GM23338 (cell line): ENCODE results near the gene CTNND2. TPM values are rescaled to one million over a fixed set of nuclear protein-coding genes. Genes with fewer than 3 reads are reported as not detected.

Experiments used
- ATAC-seq: fragments of 200-7000 bp; cut with Tn5 transposase; 3 replicates; pipeline ENCODE4 v1.9.1; 2020
- DNase-seq: peaks from one replicate; pipeline ENCODE4 v3.0.0-alpha.2; 2015; ENCODE audit warnings: low spot score
- H2AFZ ChIP-seq: fragments of 200-600 bp; sonication (generic); 2 replicates; pipeline ENCODE4 v1.8.0; 2016; ENCODE audit warnings: antibody characterized with exemption, mild to moderate bottlenecking, moderate library complexity
- H3F3A ChIP-seq: fragments of 200-600 bp; sonication (generic); replicated peaks from 2 replicates; pipeline ENCODE4 v1.8.0; 2017; ENCODE audit warnings: antibody characterized with exemption, mixed run types, low read depth
- H3K27ac ChIP-seq: fragments of 200-600 bp; sonication (generic); 2 replicates; pipeline ENCODE4 v1.6.1; 2016; ENCODE audit warnings: low read depth
- H3K27me3 ChIP-seq: fragments of 200-600 bp; sonication (generic); 2 replicates; pipeline ENCODE4 v1.8.0; 2016; ENCODE audit warnings: mild to moderate bottlenecking, mixed run types, moderate library complexity; ENCODE audit not compliant: insufficient read depth
- H3K36me3 ChIP-seq: fragments of 200-600 bp; sonication (generic); 2 replicates; pipeline ENCODE4 v1.8.0; 2016; ENCODE audit warnings: mild to moderate bottlenecking; ENCODE audit not compliant: insufficient read depth
- H3K4me1 ChIP-seq: fragments of 200-600 bp; sonication (generic); 2 replicates; pipeline ENCODE4 v1.8.0; 2016; ENCODE audit warnings: mild to moderate bottlenecking, moderate library complexity; ENCODE audit not compliant: insufficient read depth
- H3K4me2 ChIP-seq: fragments of 200-600 bp; sonication (generic); 2 replicates; pipeline ENCODE4 v1.7.1; 2017; ENCODE audit warnings: mixed run types
- H3K4me3 ChIP-seq: fragments of 200-600 bp; sonication (generic); 2 replicates; pipeline ENCODE4 v1.6.1; 2016; ENCODE audit warnings: mixed run types
- H3K79me2 ChIP-seq: fragments of 200-600 bp; sonication (generic); replicated peaks from 2 replicates; pipeline ENCODE4 v1.8.0; 2017; ENCODE audit warnings: mild to moderate bottlenecking; ENCODE audit not compliant: insufficient read depth
- H3K9me2 ChIP-seq: fragments of 200-600 bp; sonication (generic); 2 replicates; pipeline ENCODE4 v1.8.0; 2017; ENCODE audit not compliant: insufficient read depth
- H4K20me1 ChIP-seq: fragments of 200-600 bp; sonication (generic); replicated peaks from 2 replicates; pipeline ENCODE4 v1.8.0; 2017; ENCODE audit warnings: mild to moderate bottlenecking; ENCODE audit not compliant: insufficient read depth
- H3K27ac Mint-ChIP-seq: 2 replicates; pipeline ENCODE4 v1.8.0; 2020; ENCODE audit warnings: inconsistent platforms, mild to moderate bottlenecking, moderate library complexity, mixed read lengths
- H3K27me3 Mint-ChIP-seq: 3 replicates; pipeline ENCODE4 v1.8.0; 2022; ENCODE audit warnings: low read depth, mild to moderate bottlenecking, moderate library complexity, mixed read lengths, inconsistent platforms; ENCODE audit not compliant: insufficient read depth, poor library complexity
- H3K36me3 Mint-ChIP-seq: 3 replicates; pipeline ENCODE4 v1.8.0; 2021; ENCODE audit warnings: low read depth, mild to moderate bottlenecking, inconsistent platforms, moderate library complexity, mixed read lengths
- H3K4me1 Mint-ChIP-seq: 3 replicates; pipeline ENCODE4 v1.8.0; 2020; ENCODE audit warnings: mild to moderate bottlenecking, inconsistent platforms, mixed read lengths
- H3K4me3 Mint-ChIP-seq: 3 replicates; pipeline ENCODE4 v1.8.0; 2021; ENCODE audit warnings: moderate library complexity, mild to moderate bottlenecking, inconsistent platforms, mixed read lengths
- H3K9me3 Mint-ChIP-seq: 3 replicates; pipeline ENCODE4 v1.8.0; 2020; ENCODE audit warnings: moderate library complexity, mild to moderate bottlenecking, inconsistent platforms, mixed read lengths
- CREB1 ChIP-seq: fragments of 250-450 bp; sonication (Bioruptor Pico); IDR thresholded peaks from 2 replicates; pipeline ENCODE4 v1.5.0; 2020; ENCODE audit warnings: low read depth, mild to moderate bottlenecking, moderate library complexity
- ETS1 ChIP-seq: IDR thresholded peaks from 2 replicates; pipeline ENCODE4 v1.6.1; 2016; ENCODE audit warnings: antibody characterized with exemption
- EZH2 ChIP-seq: fragments of 200-600 bp; sonication (generic); IDR thresholded peaks from one replicate; pipeline ENCODE4 v1.8.0; 2017; ENCODE audit warnings: antibody characterized with exemption, mild to moderate bottlenecking, low read depth; ENCODE audit not compliant: unreplicated experiment
- EZH2phosphoT487 ChIP-seq: fragments of 200-600 bp; sonication (generic); IDR thresholded peaks from one replicate; pipeline ENCODE4 v1.8.1; 2018; ENCODE audit warnings: antibody characterized with exemption; ENCODE audit not compliant: unreplicated experiment
- JUNB ChIP-seq: IDR thresholded peaks from one replicate; pipeline ENCODE4 v1.6.1; 2016; ENCODE audit warnings: antibody characterized with exemption; ENCODE audit not compliant: unreplicated experiment
- NANOG ChIP-seq: IDR thresholded peaks from 2 replicates; pipeline ENCODE4 v1.6.1; 2016; ENCODE audit warnings: antibody characterized with exemption, borderline replicate concordance
- POLR2AphosphoS5 ChIP-seq: IDR thresholded peaks from 2 replicates; pipeline ENCODE4 v1.6.1; 2016; ENCODE audit warnings: antibody characterized with exemption, low read depth
- REST ChIP-seq: IDR thresholded peaks from one replicate; pipeline ENCODE4 v1.6.1; 2018; ENCODE audit warnings: antibody characterized with exemption; ENCODE audit not compliant: unreplicated experiment
- STAT1 ChIP-seq: IDR thresholded peaks from one replicate; pipeline ENCODE4 v1.6.1; 2016; ENCODE audit warnings: antibody characterized with exemption; ENCODE audit not compliant: unreplicated experiment
- ZNF114 ChIP-seq: fragments of 250-450 bp; sonication (Bioruptor Pico); IDR thresholded peaks from 2 replicates; pipeline ENCODE4 v1.5.0; 2020; ENCODE audit warnings: mild to moderate bottlenecking, moderate library complexity
- ZNF331 ChIP-seq: fragments of 250-450 bp; sonication (Bioruptor Pico); IDR thresholded peaks from 2 replicates; pipeline ENCODE4 v1.5.0; 2020; ENCODE audit warnings: low read depth, mild to moderate bottlenecking, moderate library complexity
- polyA plus RNA-seq: library from polyadenylated mRNA; unstranded; fragments of >200 nt; fragmentation: Nextera tagmentation; extraction: Ambion mirVana; gene quantifications from 2 replicates; pipeline ENCODE4 v1.2.1, GENCODE V29; 2016
- total RNA-seq: library from RNA; depleted of rRNA; stranded (reverse); fragments of >200 nt; shearing (Covaris generic); gene quantifications from 2 replicates; pipeline ENCODE4 v1.2.3, GENCODE V29; 2014
- TF ChIP-seq, protein P1 (sequence below): fragments of 250-450 bp; sonication (Bioruptor Pico); IDR thresholded peaks from 2 replicates; pipeline ENCODE4 v1.5.0; 2020; ENCODE audit warnings: mild to moderate bottlenecking, moderate library complexity
- TF ChIP-seq, protein P2 (sequence below), 2 experiments: fragments of 200-600 bp in 1 of 2; sonication (generic) in 1 of 2; conservative IDR thresholded peaks; 2 replicates each; pipeline versions ENCODE4 v1.5.1 to v1.6.1; 2016 to 2017; ENCODE audit warnings: antibody characterized with exemption in 2 of 2, low read depth in 2 of 2, mild to moderate bottlenecking in 2 of 2, moderate library complexity in 1 of 2

Gene CTNND2
- total and polyA plus RNA-seq, 2 experiments from 2014 or later: 5.1 to 7.0 TPM

DNA sequence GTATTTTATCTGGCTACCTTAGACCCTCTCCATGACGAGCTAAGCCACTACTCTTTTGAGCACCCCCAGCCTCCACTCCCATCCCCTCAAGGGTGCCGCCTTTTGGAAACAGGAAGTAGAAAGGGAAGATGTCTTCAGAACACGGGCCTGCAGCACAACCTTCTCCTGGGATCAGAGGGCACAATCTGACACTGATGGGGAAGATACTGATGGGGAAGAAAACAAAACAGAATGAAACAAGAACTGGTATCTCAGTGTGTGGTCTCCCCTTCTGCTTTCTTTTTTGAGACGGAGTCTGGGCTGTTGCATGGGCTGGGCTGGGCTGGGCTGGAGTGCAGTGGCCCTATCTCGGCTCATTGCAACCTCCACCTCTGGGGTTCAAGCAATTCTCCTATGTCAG, 603.5 kb downstream of the CTNND2 start:
- Mint-ChIP-seq H3K27ac (no peak overlapping the region), H3K36me3 (no peaks in the 10 kb centered on the region), H3K9me3 (no peaks in the 10 kb centered on the region), H3K27me3 (no peaks in the 10 kb centered on the region), H3K4me1 (no peaks in the 10 kb centered on the region; the same call in 2 of the 3 replicates), H3K4me3 (no peak overlapping the region)
- H3K9me2 ChIP-seq: 0 out of 2 replicates have a peak, but pooled peaks cover 4% of the 10 kb centered on the region
- no peak overlapping the region for H3K27ac ChIP-seq
- no peaks in the 10 kb centered on the region for H3F3A ChIP-seq
- H2AFZ ChIP-seq: no peak overlapping the region
- TF ChIP-seq EZH2phosphoT487 (no peak), POLR2AphosphoS5 (no peak), EZH2 (no peak), ZNF331 (CRISPR knock-in tag) (no peak), CREB1 (CRISPR knock-in tag) (no peak), REST (no peak), JUNB (no peak), STAT1 (no peak), NANOG (no peak), ETS1 (no peak), ZNF114 (no peak)
- TF ChIP-seq, protein P1, sequence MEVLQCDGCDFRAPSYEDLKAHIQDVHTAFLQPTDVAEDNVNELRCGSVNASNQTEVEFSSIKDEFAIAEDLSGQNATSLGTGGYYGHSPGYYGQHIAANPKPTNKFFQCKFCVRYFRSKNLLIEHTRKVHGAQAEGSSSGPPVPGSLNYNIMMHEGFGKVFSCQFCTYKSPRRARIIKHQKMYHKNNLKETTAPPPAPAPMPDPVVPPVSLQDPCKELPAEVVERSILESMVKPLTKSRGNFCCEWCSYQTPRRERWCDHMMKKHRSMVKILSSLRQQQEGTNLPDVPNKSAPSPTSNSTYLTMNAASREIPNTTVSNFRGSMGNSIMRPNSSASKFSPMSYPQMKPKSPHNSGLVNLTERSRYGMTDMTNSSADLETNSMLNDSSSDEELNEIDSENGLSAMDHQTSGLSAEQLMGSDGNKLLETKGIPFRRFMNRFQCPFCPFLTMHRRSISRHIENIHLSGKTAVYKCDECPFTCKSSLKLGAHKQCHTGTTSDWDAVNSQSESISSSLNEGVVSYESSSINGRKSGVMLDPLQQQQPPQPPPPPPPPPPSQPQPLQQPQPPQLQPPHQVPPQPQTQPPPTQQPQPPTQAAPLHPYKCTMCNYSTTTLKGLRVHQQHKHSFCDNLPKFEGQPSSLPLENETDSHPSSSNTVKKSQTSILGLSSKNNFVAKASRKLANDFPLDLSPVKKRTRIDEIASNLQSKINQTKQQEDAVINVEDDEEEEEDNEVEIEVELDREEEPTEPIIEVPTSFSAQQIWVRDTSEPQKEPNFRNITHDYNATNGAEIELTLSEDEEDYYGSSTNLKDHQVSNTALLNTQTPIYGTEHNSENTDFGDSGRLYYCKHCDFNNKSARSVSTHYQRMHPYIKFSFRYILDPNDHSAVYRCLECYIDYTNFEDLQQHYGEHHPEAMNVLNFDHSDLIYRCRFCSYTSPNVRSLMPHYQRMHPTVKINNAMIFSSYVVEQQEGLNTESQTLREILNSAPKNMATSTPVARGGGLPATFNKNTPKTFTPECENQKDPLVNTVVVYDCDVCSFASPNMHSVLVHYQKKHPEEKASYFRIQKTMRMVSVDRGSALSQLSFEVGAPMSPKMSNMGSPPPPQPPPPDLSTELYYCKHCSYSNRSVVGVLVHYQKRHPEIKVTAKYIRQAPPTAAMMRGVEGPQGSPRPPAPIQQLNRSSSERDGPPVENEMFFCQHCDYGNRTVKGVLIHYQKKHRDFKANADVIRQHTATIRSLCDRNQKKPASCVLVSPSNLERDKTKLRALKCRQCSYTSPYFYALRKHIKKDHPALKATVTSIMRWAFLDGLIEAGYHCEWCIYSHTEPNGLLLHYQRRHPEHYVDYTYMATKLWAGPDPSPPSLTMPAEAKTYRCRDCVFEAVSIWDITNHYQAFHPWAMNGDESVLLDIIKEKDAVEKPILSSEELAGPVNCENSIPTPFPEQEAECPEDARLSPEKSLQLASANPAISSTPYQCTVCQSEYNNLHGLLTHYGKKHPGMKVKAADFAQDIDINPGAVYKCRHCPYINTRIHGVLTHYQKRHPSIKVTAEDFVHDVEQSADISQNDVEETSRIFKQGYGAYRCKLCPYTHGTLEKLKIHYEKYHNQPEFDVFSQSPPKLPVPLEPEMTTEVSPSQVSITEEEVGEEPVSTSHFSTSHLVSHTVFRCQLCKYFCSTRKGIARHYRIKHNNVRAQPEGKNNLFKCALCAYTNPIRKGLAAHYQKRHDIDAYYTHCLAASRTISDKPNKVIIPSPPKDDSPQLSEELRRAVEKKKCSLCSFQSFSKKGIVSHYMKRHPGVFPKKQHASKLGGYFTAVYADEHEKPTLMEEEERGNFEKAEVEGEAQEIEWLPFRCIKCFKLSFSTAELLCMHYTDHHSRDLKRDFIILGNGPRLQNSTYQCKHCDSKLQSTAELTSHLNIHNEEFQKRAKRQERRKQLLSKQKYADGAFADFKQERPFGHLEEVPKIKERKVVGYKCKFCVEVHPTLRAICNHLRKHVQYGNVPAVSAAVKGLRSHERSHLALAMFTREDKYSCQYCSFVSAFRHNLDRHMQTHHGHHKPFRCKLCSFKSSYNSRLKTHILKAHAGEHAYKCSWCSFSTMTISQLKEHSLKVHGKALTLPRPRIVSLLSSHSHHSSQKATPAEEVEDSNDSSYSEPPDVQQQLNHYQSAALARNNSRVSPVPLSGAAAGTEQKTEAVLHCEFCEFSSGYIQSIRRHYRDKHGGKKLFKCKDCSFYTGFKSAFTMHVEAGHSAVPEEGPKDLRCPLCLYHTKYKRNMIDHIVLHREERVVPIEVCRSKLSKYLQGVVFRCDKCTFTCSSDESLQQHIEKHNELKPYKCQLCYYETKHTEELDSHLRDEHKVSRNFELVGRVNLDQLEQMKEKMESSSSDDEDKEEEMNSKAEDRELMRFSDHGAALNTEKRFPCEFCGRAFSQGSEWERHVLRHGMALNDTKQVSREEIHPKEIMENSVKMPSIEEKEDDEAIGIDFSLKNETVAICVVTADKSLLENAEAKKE (CRISPR knock-in tag): no peak
- TF ChIP-seq, protein P2, sequence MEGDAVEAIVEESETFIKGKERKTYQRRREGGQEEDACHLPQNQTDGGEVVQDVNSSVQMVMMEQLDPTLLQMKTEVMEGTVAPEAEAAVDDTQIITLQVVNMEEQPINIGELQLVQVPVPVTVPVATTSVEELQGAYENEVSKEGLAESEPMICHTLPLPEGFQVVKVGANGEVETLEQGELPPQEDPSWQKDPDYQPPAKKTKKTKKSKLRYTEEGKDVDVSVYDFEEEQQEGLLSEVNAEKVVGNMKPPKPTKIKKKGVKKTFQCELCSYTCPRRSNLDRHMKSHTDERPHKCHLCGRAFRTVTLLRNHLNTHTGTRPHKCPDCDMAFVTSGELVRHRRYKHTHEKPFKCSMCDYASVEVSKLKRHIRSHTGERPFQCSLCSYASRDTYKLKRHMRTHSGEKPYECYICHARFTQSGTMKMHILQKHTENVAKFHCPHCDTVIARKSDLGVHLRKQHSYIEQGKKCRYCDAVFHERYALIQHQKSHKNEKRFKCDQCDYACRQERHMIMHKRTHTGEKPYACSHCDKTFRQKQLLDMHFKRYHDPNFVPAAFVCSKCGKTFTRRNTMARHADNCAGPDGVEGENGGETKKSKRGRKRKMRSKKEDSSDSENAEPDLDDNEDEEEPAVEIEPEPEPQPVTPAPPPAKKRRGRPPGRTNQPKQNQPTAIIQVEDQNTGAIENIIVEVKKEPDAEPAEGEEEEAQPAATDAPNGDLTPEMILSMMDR (conservative IDR thresholded peaks at IDR 0.05; ENCODE audit: low read depth in 2 of 2): no peak
- H3K27me3 ChIP-seq: no peaks in the 10 kb centered on the region
- no peaks in the 10 kb centered on the region for H3K36me3 ChIP-seq
- ATAC-seq: no peak
- H3K79me2 ChIP-seq: no peaks in the 10 kb centered on the region
- H3K4me2 ChIP-seq: no peak overlapping the region
- no peaks in the 10 kb centered on the region for H3K4me1 ChIP-seq
- H4K20me1 ChIP-seq: no peaks in the 10 kb centered on the region
- DNase-seq: no peak
- H3K4me3 ChIP-seq: no peak overlapping the region
